Measurements from ENCODE around the gene LEKR1.

Gene LEKR1

DNA sequence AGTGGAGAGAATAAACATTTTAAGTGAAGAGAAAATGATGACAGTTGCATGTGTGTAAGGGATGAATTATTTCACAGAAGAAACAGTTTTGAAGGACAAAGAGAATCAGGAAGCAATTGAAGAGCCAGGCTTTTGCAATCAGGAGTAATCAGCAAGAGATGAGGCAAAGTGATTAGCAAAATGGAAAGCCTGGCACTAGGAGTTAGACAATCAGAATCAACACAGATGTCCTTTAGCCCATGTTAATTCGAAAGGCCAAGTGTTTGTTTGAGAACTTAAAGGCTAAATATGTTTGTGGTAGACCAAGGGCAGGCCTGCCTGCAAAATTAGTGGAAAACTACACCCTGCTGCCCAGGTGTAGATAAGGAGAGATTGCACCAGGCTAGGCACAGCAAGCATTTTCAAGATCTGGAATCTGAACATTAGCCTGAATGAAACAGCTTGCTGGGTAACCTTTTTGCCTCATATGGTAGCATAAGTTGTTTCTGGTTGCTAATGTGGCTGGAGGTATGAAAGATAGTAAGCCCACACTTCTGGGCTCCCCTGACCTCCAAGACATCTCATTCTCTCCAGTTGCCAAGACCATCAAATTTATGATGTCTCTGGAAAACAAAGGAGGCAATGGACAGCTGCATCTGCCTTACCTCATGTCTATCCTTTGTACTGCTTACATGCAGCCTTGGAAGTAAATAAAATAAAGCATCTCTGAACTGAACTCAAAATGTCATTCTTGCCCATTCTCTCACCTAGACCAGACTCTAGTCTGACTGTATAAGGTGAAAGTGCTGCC lies 22.0 kb upstream of the LEKR1 start:
- Histone ChIP-seq H3K27me3 (ENCODE audit: control insufficient read depth in 2 of 2, insufficient read depth in 2 of 2, low read length in 2 of 2) (no peaks in the 10 kb centered on the region), H3K36me3 (ENCODE audit: control insufficient read depth in 2 of 2, insufficient read depth in 2 of 2, low read length in 2 of 2) (no peaks in the 10 kb centered on the region), H3K9me3 (ENCODE audit: control insufficient read depth in 2 of 2, low read length in 2 of 2) (peaks cover 0 to 4% of the 10 kb centered on the region in 2 donors), H3K27ac (ENCODE audit: low read depth in 2 of 2, low read length in 2 of 2) (no peak overlapping the region), H3K9ac (ENCODE audit: low read depth in 1 of 2, low read length in 2 of 2) (no peak overlapping the region), H3K4me3 (ENCODE audit: low read length in 2 of 2) (no peak overlapping the region), H3K4me1 (ENCODE audit: control insufficient read depth in 2 of 2, insufficient read depth in 2 of 2, low read length in 2 of 2) (no peaks in the 10 kb centered on the region)

DNA sequence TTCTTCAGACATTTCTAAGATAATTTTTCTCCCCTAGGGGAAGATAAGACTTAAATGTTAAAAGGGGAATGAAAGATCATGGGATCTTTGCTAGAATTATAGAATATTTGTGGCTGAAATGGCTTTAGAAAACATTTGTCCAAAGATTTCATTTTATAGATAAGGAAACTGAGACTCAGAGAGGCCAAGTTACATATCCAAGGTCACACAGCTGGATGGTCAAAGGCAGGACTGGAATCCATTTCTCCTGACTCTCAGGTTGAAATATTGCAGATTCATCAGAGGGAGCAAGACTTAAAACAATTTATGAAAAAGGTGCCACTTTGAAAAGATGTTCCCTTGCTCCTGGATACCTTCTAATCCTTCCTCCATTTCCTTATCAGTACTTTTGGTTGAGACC lies 19.5 kb upstream of the LEKR1 start:
- H3K4me1 ChIP-seq (ENCODE audit: control insufficient read depth in 2 of 2, insufficient read depth in 2 of 2, low read length in 2 of 2), result peaks cover 0 to 5% of the 10 kb centered on the region in 2 donors

DNA sequence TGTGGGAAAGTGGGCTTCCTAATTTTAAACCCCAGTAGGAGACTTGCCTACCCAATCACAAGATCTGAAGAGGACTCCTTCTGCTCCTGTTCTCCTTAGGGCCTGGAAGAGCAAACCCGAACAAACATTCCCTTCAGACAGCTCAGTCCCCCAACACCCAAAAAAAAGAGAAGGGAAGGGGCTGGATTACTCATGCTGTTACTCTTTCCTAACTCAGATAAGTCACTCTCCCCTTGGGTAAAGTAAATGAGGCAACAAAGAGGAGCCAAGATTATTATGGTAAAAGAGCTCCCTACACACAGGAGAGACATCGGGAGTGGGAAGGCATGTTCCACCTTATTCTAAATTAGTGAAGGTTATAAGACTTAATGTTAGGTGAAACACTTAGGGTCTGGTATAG lies 18.1 kb upstream of the LEKR1 start:
- Histone ChIP-seq H3K27me3 (ENCODE audit: control insufficient read depth in 2 of 2, insufficient read depth in 2 of 2, low read length in 2 of 2) (no peaks in the 10 kb centered on the region), H3K27ac (ENCODE audit: low read depth in 2 of 2, low read length in 2 of 2) (no peak overlapping the region), H3K4me1 (ENCODE audit: control insufficient read depth in 2 of 2, insufficient read depth in 2 of 2, low read length in 2 of 2) (peaks cover 8 to 12% of the 10 kb centered on the region in 2 donors), H3K36me3 (ENCODE audit: control insufficient read depth in 2 of 2, insufficient read depth in 2 of 2, low read length in 2 of 2) (no peaks in the 10 kb centered on the region), H3K9me3 (ENCODE audit: control insufficient read depth in 2 of 2, low read length in 2 of 2) (no peaks in the 10 kb centered on the region), H3K9ac (ENCODE audit: low read depth in 1 of 2, low read length in 2 of 2) (no peak overlapping the region), H3K4me3 (ENCODE audit: low read length in 2 of 2) (no peak overlapping the region)

More for the DNA sequence above, 19.5 kb upstream of the LEKR1 start:
- no peaks in the 10 kb centered on the region for H3K9me3 ChIP-seq (ENCODE audit: control insufficient read depth in 2 of 2, low read length in 2 of 2)
- H3K27ac ChIP-seq (ENCODE audit: low read depth in 2 of 2, low read length in 2 of 2), result no peak overlapping the region
- H3K27me3 ChIP-seq (ENCODE audit: control insufficient read depth in 2 of 2, insufficient read depth in 2 of 2, low read length in 2 of 2), result no peaks in the 10 kb centered on the region
- H3K36me3 ChIP-seq (ENCODE audit: control insufficient read depth in 2 of 2, insufficient read depth in 2 of 2, low read length in 2 of 2), result no peaks in the 10 kb centered on the region
- no peak overlapping the region for H3K4me3 ChIP-seq (ENCODE audit: low read length in 2 of 2)
- H3K9ac ChIP-seq (ENCODE audit: low read depth in 1 of 2, low read length in 2 of 2), result no peak overlapping the region

DNA sequence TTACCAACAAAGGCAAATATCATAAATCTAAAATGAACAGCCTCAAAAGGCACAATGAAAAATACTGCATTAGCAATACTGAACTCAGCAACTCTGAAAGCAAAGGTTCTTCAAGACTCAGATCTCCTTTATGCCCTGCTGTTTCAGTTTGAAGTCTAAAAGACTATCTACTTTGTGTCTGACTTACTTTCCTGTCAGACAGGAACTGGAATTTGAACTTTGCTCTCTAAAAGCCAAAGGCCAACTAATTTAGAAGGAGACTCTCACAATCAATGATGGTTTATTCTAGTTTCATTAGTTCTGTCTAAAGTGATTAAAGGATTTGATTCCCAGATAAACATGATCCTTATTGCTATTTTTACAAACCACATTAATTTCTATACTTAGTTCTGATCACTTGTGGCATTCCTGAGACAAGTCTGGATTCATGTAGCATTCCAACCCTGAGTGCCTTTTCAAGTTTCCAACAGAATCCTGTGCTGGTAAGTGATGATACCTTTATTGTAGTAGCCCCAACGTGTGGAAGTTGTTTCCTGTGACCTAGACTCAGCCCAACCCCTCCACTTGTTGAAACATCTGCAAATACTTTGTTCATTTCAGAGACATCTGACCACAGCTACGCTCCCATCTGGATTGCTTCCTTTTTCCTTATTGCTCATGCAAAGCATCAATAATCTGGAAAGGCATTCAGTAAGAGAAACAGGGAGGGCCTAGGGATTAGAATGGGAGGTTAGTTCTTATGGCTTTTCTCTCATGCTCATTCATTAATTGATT lies 14.9 kb upstream of the LEKR1 start:
- Histone ChIP-seq H3K9me3 (ENCODE audit: control insufficient read depth in 2 of 2, low read length in 2 of 2) (no peaks in the 10 kb centered on the region), H3K4me1 (ENCODE audit: control insufficient read depth in 2 of 2, insufficient read depth in 2 of 2, low read length in 2 of 2) (peaks cover 14 to 18% of the 10 kb centered on the region in 2 donors), H3K4me3 (ENCODE audit: low read length in 2 of 2) (no peak overlapping the region), H3K27ac (ENCODE audit: low read depth in 2 of 2, low read length in 2 of 2) (peak overlapping the region; percentile 30 to 46), H3K27me3 (ENCODE audit: control insufficient read depth in 2 of 2, insufficient read depth in 2 of 2, low read length in 2 of 2) (no peaks in the 10 kb centered on the region), H3K36me3 (ENCODE audit: control insufficient read depth in 2 of 2, insufficient read depth in 2 of 2, low read length in 2 of 2) (no peaks in the 10 kb centered on the region), H3K9ac (ENCODE audit: low read depth in 1 of 2, low read length in 2 of 2) (no peak overlapping the region)

DNA sequence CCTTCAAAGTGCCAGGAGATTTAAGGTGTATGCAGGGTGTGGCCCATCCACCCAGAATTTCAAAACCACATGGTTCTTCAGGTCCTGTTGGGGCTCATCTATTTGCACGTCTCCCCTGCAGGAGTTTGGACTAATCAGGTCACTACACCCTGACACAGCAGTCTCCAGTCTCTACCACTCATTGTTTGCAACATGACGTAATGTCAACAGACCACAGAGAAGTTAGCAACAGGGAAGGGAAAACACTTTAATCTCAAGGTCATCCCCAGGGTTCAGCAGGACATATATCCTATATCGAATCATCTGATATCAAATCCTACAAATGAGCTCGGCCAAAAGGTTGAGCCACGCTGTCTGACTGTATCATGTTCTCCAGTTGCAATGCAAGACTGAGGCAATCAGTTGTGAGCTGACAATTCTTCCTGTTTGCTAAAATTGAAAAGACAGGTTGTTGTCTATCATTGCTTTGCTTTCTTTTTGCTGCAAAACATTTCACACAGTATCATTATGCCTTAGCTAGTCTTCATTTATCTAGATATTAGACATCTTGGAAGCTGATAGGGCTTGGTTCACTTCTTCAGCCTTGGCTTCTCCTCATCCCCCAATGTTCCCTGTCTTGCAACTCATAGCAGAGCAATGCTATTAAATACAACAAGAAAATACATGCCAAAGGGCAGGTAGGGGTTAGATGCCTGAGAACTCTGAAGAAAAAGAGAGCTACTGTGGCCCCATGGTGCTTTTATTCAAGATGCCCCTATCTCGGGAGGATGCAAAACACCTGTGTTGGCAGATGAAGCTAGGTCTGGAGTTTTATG lies 13.4 kb upstream of the LEKR1 start:
- no peaks in the 10 kb centered on the region for H3K36me3 ChIP-seq (ENCODE audit: control insufficient read depth in 2 of 2, insufficient read depth in 2 of 2, low read length in 2 of 2)
- peak overlapping the region in 1 of 2 donors; percentile 10 for H3K4me3 ChIP-seq (ENCODE audit: low read length in 2 of 2)
- H3K27me3 ChIP-seq (ENCODE audit: control insufficient read depth in 2 of 2, insufficient read depth in 2 of 2, low read length in 2 of 2), result no peaks in the 10 kb centered on the region
- no peaks in the 10 kb centered on the region for H3K9me3 ChIP-seq (ENCODE audit: control insufficient read depth in 2 of 2, low read length in 2 of 2)
- H3K9ac ChIP-seq (ENCODE audit: low read depth in 1 of 2, low read length in 2 of 2), result no peak overlapping the region
- H3K4me1 ChIP-seq (ENCODE audit: control insufficient read depth in 2 of 2, insufficient read depth in 2 of 2, low read length in 2 of 2), result peaks cover 23% of the 10 kb centered on the region in 2 donors
- peak overlapping the region; percentile 11 to 46 for H3K27ac ChIP-seq (ENCODE audit: low read depth in 2 of 2, low read length in 2 of 2)

DNA sequence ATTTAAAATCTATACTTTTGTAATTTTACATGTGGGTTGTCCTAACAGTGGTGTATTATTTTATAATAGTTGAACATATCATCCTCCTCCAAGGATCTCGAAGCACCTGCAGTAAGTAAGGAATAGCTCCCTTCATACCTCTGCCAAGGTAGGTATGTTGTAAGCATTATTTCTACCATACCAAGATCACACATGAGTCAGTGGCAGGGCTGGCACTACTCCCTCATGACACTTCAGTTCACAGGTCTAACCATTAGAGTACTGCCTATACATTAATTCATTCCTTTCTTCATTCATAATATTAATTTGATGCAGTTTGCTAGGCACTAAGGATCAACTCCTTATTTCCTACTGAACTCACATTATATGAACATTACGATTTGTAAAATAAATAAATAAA lies 11.9 kb upstream of the LEKR1 start:
- peaks cover 31 to 34% of the 10 kb centered on the region in 2 donors for H3K4me1 ChIP-seq (ENCODE audit: control insufficient read depth in 2 of 2, insufficient read depth in 2 of 2, low read length in 2 of 2)
- H3K27ac ChIP-seq (ENCODE audit: low read depth in 2 of 2, low read length in 2 of 2), result no peak overlapping the region
- H3K9me3 ChIP-seq (ENCODE audit: control insufficient read depth in 2 of 2, low read length in 2 of 2), result no peaks in the 10 kb centered on the region

DNA sequence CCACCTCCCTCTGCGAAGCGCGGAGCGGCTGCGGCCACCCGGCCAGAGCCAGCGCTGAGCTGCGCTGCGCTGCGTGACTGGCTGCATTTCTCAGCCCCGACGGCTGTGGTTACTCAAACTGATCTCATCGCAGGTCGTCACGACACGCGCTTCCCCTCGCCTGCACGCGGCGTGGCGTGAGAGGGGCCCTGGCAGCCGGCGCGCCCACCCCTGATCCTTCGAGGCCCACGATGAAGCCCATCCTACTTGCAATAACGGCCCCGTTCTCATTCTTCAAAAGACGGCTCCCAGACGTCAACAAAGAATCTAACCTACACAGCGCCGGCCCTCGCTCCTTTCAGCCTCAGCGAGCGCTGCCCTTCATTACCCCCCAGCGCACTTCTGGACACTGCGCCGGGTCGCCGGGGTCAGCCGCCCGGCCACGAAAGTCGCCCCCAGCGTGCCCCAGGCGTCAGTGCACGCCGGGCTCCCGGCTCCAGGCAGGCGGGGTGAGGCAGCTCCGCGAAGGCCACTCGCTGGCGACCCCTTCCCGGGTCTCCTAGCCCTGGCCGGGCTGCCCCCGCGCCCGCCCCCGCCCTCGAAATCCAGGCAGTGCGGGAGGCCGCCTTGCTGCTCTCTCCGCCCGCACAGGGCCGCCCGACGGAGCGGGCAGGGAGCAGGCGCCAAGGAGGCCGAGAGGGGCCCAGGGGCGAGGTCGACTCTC lies 9.9 kb upstream of the LEKR1 start:
- H3K27ac ChIP-seq (ENCODE audit: low read depth in 2 of 2, low read length in 2 of 2), result peak overlapping the region; percentile 90 to 91
- H3K27me3 ChIP-seq (ENCODE audit: control insufficient read depth in 2 of 2, insufficient read depth in 2 of 2, low read length in 2 of 2), result no peaks in the 10 kb centered on the region
- H3K4me1 ChIP-seq (ENCODE audit: control insufficient read depth in 2 of 2, insufficient read depth in 2 of 2, low read length in 2 of 2), result peaks cover 31 to 34% of the 10 kb centered on the region in 2 donors
- no peaks in the 10 kb centered on the region for H3K36me3 ChIP-seq (ENCODE audit: control insufficient read depth in 2 of 2, insufficient read depth in 2 of 2, low read length in 2 of 2)
- no peaks in the 10 kb centered on the region for H3K9me3 ChIP-seq (ENCODE audit: control insufficient read depth in 2 of 2, low read length in 2 of 2)
- peak overlapping the region; percentile 80 to 90 for H3K4me3 ChIP-seq (ENCODE audit: low read length in 2 of 2)
- peak overlapping the region; percentile 89 to 90 for H3K9ac ChIP-seq (ENCODE audit: low read depth in 1 of 2, low read length in 2 of 2)

More for the DNA sequence above, 11.9 kb upstream of the LEKR1 start:
- Histone ChIP-seq H3K36me3 (ENCODE audit: control insufficient read depth in 2 of 2, insufficient read depth in 2 of 2, low read length in 2 of 2) (no peaks in the 10 kb centered on the region), H3K4me3 (ENCODE audit: low read length in 2 of 2) (no peak overlapping the region), H3K9ac (ENCODE audit: low read depth in 1 of 2, low read length in 2 of 2) (no peak overlapping the region), H3K27me3 (ENCODE audit: control insufficient read depth in 2 of 2, insufficient read depth in 2 of 2, low read length in 2 of 2) (no peaks in the 10 kb centered on the region)

DNA sequence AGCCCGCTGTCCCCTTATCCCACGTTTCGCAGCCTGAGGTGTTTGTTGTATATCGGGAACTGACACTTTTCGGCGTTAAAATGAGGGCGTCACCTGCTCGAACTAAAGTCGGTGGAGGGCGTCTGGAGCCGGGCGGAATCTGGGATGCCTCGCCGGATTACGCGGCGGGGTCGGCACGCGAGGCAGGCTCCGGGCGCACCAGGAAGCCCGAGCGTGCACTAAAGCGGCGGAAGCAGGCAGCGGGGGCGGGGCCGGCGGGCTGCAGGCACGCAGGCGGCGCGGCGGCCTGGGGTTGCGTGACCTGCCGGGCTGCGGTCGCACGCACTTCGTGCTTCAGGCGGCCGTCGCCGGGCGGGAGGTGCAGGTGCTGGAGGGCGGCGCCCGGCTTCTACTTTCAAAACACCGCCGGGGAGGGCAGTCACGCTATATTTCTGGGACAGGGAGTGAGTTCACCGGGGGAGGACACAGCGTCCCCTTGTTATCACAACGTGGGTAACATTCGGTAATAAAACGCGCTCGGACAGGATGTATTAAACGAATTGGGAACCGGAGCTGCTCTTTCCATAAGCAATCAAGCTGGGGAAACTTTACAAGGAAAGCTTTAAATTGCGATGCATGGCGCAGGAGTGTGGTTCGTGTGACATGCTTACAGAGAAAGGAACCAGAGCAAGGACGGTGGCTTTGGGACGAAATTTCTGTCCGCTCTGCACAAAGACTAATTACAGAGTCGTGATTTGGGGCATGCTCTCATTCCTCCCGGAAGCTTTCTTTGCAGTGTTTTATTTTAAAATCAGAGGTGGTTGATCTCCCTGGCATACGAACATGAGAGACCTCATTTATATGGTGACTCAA lies 9.1 kb upstream of the LEKR1 start:
- Histone ChIP-seq H3K9ac (ENCODE audit: low read depth in 1 of 2, low read length in 2 of 2) (peak overlapping the region; percentile 89 to 90), H3K27me3 (ENCODE audit: control insufficient read depth in 2 of 2, insufficient read depth in 2 of 2, low read length in 2 of 2) (no peaks in the 10 kb centered on the region), H3K9me3 (ENCODE audit: control insufficient read depth in 2 of 2, low read length in 2 of 2) (no peaks in the 10 kb centered on the region), H3K27ac (ENCODE audit: low read depth in 2 of 2, low read length in 2 of 2) (peak overlapping the region; percentile 90 to 91), H3K4me1 (ENCODE audit: control insufficient read depth in 2 of 2, insufficient read depth in 2 of 2, low read length in 2 of 2) (peaks cover 24 to 34% of the 10 kb centered on the region in 2 donors), H3K4me3 (ENCODE audit: low read length in 2 of 2) (peak overlapping the region; percentile 80 to 90), H3K36me3 (ENCODE audit: control insufficient read depth in 2 of 2, insufficient read depth in 2 of 2, low read length in 2 of 2) (no peaks in the 10 kb centered on the region)
